ENCODE results near the gene STK32A.

GRCh38 chr5:147234825-147235635 is at the start of gene STK32A:
- TF ChIP-seq CTCF (IDR thresholded peaks at IDR 0.05 in 4 of 5, conservative IDR thresholded peaks at IDR 0.05 in 1 of 5) = no peak
- TF ChIP-seq POLR2A (IDR thresholded peaks at IDR 0.05) = no peak
